Coronary artery (tissue), 2 donors: Measurements from ENCODE around the gene CSNK1G3.

Source experiments
- DNase-seq: peaks from one replicate; pipeline ENCODE4 v3.0.0-alpha.2; 2017; ENCODE audit warnings: low spot score
- H3K27ac ChIP-seq, 2 donors: fragments of 200-600 bp; sonication (generic); one replicate each; pipeline ENCODE4 v1.5.1; 2016 to 2019
- H3K4me3 ChIP-seq: fragments of 200-600 bp; sonication (generic); 2 replicates; pipeline ENCODE4 v1.5.1; 2016; ENCODE audit warnings: mild to moderate bottlenecking, moderate library complexity
- TF ChIP-seq, protein P1 (sequence below): fragments of 200-600 bp; sonication (generic); IDR thresholded peaks from one replicate; pipeline ENCODE4 v1.5.1; 2019; ENCODE audit warnings: antibody characterized with exemption

The CSNK1G3 gene

DNA sequence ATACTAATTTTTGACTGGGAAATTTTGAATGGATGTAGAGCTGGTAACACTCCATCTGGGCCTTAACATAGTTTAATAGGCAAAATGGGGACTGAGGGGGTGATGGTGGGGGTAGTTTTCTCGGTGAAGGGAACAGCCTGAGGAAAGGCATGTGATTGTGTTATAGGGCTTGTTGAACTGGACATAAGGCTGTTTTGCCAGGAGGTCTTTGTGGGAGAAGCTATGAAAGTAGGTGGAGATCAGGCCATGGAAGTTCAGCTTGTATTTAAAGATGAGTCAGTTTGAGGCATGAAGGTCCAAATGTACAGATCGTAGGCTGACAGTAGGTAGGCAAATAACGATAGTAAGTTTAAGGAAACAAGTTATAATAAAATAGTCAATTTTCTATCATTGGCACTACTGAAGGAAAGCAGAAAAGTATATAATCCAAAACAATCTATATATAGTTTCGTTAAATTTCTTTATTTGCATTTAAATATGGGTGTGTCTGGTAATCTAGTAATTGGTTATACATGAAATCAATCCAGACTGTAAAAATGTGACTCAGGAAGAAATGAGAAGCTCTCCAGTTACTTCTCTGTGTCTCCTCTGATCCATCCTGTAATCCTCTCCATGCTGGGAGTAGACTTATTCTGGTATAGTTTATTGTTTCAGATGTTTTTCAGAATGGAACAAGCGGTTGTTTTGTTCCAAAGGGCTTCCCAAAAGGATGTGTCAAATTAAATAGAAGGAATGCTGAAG lies 2.8 kb downstream of the CSNK1G3 start:
- TF ChIP-seq, protein P1, sequence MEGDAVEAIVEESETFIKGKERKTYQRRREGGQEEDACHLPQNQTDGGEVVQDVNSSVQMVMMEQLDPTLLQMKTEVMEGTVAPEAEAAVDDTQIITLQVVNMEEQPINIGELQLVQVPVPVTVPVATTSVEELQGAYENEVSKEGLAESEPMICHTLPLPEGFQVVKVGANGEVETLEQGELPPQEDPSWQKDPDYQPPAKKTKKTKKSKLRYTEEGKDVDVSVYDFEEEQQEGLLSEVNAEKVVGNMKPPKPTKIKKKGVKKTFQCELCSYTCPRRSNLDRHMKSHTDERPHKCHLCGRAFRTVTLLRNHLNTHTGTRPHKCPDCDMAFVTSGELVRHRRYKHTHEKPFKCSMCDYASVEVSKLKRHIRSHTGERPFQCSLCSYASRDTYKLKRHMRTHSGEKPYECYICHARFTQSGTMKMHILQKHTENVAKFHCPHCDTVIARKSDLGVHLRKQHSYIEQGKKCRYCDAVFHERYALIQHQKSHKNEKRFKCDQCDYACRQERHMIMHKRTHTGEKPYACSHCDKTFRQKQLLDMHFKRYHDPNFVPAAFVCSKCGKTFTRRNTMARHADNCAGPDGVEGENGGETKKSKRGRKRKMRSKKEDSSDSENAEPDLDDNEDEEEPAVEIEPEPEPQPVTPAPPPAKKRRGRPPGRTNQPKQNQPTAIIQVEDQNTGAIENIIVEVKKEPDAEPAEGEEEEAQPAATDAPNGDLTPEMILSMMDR = no peak
- Histone ChIP-seq H3K27ac (no peak overlapping the region), H3K4me3 (no peak overlapping the region)
- no peak for DNase-seq

DNA sequence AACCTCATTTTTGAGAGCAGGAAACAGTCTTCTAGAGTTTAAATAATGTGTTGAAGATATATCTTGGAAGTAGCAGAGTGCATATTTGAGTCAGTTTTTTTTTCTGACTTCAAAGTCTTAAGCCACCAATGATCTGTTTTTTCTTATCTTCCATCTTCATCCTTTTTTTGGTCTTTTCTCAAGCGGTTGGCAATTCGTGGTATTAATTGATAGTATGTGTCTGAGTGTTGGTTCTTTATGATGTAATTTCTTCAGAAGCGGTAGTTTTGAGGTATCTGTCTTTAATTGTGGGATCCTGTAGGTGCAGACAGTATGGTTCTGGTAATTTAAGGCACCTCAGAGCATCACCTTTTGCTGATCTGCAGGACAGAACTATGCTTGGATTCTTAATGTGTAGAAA lies 3.9 kb downstream of the CSNK1G3 start:
- no peak for DNase-seq
- H3K4me3 ChIP-seq = no peak overlapping the region
- H3K27ac ChIP-seq = no peak overlapping the region
- TF ChIP-seq, protein P1 = no peak

DNA sequence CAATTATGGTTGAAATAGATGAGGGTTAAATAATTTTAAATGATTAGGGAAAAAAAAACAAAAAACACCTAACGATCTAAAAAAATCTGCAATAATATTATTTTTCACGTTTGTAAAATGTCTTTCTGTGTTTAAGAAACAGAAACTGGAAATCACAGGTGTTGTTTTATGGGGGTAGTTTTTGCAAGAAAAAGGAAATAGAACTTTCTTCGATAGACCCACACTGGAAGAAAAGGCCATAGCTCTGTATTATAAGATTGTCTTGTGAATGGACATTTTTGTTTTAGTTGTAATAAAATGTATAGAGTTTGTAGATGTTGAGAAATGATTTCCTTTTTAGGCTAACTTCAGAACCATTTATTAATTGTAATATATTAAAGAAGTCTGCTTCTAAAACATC lies 5.5 kb downstream of the CSNK1G3 start:
- DNase-seq = no peak
- H3K27ac ChIP-seq = no peak overlapping the region
- TF ChIP-seq, protein P1 = no peak
- no peak overlapping the region for H3K4me3 ChIP-seq

DNA sequence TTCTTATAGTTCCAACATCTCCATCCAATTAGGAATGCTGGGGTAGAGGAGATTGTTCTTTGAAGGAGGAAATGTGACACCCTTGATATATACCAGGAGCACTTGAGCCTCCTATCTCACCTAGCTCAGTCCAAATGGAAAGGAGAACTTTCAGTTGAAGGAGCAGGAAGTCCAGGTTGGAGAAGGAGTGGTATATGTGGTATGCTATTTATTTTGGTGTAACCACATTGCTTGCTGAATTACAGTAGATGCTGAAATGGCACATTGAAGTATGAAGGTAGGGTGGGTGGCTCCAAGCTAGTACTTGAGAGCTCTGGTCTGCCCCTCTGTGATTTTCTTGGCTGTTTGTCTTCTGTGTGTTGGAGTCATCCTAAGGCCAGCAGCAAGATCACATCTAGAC lies 6.1 kb downstream of the CSNK1G3 start:
- TF ChIP-seq, protein P1 = no peak
- no peak for DNase-seq
- no peak overlapping the region for H3K27ac ChIP-seq
- no peak overlapping the region for H3K4me3 ChIP-seq

DNA sequence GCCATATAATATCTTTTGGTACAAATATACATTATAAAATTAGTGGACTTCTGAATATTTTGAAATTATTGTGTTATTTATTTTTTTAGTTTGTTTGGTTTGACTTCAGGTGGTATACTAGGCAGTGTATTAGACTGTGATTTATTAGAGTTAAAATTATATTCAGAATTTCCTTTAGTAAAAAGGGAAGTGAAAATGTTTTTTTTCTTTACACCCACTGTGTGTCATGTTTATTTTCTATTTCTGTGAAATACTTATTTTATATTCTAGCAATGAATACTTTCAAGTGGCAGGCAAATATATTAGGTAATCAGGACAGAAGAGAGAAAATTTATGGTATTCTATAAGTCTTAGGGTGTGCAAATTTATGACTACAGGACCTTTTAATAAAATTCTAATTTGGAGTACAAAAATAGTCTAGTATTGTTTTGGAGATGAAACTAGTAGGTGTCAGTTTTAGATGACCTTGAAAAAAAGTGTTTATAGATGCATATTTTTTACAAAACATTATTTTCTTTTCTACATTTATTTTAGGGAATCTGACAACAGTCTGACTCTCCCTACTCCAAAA lies 8.8 kb downstream of the CSNK1G3 start:
- no peak for DNase-seq
- TF ChIP-seq, protein P1 = no peak
- no peak overlapping the region for H3K27ac ChIP-seq
- H3K4me3 ChIP-seq = no peak overlapping the region

DNA sequence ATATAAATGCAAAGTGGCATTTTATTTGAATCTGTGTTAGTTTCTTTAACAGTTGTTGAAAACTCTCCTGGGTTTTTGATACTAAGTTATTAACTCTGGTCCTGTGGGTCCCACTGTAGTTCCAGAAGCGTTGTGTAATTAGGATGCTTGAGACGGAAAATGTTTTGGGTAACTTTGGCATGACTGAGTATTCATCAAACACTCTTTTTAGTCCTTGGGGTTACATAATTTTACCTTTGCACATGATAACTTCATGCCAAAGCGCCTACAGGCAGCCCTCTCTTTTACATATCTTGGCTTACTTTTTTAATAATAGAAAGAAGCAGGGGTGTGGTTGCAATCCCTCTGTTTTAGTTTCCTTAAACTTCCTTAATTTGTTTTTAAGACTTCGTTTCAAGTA lies 12.2 kb downstream of the CSNK1G3 start:
- TF ChIP-seq, protein P1 = no peak
- Histone ChIP-seq H3K4me3 (no peak overlapping the region), H3K27ac (no peak overlapping the region)
- DNase-seq = no peak

DNA sequence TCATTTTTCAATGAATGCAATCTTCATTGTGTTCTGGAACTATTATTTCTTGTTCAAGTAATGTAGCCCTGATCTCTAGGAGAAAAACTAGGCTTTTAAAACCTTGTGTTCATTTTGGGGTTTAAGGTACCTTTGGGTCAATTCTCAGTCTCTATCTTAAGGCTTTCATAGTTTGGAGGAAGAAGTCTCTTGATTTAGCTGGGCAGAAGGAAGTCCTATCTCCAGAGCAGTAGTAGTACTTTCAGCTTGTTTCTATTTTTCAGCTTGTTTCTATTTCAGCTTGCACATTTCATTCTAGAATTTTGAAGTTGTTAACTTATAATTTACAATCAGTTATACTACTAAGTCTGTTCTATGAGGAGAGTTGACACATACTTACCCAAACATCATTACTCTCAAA lies 15.2 kb downstream of the CSNK1G3 start:
- Histone ChIP-seq H3K4me3 (no peak overlapping the region), H3K27ac (no peak overlapping the region)
- DNase-seq = no peak
- TF ChIP-seq, protein P1 = no peak
